HG02623 (cell line): ENCODE results near the gene ATAD3C.

Source experiments
- ATAC-seq: cut with Tn5 transposase; IDR thresholded peaks from one replicate; pipeline ENCODE4 v1.9.1; 2021; ENCODE audit warnings: moderate library complexity; ENCODE audit not compliant: unreplicated experiment

ATAD3C gene

DNA sequence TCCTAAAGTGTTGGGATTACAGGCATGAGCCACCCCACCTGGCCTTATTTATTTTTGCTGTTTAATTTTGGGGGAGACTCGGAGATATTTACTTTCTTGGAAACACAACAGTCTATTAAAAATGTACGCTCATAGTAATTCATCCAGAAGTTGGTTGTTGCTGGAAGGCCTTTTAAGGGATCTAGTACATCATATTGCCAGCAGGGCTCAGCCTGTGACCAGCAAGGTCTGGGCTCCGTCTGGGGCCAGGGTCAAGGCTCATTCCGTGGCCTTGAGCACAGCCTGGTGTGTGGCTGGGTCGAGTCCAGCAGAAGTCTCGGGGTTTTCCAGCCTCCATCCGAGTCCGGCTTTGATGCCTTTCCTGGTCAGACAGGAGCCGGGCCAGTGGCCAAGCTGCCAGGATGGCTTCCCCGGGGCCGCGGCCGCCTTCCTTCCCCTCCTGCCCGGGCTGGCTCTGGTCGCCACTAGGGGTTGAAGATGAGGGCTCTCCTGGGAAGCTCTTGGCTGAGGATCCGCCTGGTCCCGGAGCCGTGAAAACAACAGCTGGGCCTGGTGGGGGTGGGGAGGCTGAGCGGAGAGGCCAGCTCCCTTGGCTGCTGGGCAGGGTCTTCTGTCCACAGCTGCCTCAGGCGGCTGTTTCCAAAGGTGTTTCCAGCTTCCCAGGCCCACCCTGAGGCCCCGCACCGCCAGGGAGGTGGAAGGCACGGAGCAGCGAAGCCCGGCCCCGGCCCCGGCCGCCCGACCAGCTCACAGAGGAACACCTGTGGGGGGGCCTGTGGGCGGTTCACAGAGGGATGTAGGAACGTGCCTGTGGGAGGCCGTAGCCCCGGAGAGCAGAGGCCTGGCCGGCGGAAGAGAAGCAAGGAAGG is 19.1 kb upstream of the ATAD3C start:
- no peak for ATAC-seq

DNA sequence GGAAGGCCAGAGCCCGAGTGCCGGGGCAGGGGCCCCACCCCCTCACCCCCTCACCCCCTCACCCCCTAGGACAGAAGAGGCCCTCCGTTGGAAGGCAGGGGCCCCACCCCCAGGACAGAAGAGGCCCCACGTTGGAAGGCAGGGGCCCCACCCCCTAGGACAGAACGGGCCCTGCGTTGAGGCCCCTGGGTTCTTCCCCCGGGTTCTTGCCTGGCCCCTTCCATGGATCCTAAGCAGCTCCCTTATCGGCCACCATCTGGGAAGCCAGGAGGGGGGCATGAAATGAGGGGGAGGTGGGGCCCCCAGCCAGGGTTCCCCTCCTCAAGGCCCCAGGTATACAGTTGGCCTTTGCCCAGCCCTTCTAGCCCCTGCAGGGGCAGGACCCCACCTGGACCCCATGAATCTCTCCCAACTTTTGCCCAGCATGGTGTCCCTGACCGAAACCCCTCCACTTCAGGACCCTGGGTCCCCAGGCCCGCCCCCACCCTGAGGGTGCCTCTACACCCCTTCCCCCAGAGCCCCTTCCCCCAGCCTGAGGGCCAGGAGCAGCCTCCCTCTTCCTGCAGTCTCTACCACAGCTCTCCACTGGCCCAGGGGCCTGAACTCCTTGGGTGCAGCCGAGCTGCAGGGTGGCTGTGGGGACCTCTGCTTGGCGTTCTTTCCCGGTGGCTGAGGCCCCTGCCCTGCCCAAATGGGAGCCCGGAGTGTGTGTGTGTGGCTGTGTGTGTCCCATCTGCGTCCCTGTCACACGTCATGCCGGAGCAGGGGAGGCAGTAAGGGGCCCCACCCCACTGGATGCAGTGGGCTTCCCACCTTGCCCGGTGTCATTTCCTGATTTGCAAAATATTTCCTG is 18.3 kb upstream of the ATAD3C start:
- no peak for ATAC-seq

DNA sequence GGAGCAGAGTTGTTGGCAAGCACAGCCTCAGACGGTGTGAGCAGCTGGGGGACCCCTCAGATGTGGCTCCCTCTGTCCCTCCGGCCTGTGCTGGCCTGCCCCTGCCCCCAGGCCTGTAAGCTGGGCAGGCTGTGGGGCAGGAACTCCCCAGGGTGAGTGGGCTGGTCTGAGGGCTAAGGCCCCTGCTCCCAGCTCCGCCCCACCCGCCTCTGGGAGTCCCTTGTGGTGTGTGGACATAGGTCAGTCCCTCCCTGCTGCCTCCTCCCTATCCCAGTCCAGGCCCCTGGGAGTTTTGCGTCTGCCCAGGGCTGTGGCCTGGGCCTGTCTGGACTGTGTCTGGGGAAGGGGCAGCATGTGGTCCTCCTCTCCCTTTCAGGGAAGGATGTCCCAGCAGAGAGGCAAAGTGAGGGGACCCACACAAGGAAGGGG is 17.6 kb upstream of the ATAD3C start:
- no peak for ATAC-seq

DNA sequence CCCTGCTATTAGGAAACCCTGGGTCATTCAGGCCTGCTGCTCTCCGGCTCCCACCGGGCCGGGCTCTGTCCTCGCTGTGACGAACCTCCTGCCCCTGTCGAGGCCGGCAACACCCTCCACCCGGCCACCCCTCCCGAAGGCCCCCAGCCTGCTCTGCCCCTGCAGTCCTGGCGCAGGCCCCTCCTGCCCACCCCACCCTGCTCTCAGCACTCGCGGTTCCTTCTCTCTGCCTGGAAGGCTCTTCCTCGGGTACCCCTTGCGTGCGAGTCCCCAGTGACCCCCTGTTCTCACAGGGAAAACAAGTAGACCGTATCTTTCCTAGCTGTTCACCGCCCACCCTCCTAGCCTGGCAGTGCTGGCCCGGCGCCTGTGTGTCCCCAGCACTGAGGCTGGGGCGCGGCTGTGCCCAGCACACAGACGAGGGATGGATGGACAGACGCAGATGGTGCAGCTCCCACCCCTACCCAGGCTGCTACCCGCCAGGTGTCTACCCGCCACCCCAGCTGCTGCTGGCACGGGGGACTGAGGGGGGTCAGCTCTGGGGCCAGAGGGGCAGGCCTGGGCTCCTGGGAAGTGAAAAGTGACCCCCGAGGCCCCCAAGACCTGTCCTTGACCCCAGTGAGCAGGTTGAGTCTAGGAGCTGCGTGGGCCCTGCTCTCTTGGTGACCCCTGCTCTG is 17.1 kb upstream of the ATAD3C start:
- no peak for ATAC-seq

DNA sequence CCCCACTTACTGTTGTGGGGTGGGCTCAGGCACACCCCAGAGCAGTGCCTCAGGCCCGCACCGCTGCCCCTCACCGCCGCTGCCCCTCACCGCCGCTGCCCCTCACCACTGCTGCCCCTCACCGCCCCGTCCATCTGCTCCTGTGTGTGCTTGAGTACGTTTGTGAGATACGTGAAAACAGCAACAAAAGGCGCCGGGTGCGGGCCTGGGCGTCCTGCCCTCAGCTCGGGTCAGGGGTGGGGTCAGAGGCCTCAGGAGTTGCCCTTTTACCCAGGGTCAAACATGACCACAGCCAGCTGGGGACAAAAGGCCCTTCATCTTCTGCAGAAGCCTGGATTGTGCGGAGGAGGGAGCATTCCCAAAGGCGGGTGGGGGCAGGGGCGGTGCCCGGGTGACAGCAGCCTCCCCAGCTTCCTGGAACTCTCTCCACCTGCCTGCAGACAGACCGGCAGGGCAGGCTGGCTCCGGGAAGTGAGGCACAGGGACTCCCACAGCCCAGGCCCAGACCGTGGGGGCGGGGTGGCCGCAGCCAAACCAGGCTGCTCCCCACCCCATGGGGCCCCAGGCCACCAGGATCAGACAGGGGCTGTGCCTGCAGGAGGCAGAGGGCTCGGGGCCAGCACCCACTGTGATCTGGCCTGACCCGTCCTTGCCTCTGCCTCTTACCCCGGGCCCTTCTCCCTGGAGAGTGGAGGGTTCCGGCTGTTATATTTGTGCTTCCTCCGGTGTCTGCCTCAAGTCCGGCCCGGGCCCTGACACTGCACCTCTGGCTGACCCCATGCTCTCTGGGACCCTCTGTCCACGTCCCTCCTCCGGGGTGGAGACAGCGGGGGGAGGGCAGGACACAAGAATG is 16.3 kb upstream of the ATAD3C start:
- ATAC-seq, result no peak

DNA sequence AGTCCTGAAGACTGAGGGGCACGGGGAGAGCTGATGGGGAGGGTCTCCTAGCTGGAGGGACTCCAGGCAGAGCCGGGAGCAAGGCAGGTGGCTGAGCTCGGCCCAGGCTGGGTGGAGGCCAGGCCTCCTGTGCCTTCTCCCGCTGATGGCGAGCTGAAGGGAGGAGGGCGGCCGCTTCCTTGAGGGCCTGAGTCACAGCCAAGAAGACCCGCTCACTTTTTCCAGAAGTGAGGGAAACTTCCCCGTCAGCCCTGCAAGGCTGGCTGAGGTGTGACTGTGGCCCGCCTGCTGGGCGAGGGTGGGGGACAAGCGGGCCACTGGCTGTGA is 15.7 kb upstream of the ATAD3C start:
- ATAC-seq, result no peak

DNA sequence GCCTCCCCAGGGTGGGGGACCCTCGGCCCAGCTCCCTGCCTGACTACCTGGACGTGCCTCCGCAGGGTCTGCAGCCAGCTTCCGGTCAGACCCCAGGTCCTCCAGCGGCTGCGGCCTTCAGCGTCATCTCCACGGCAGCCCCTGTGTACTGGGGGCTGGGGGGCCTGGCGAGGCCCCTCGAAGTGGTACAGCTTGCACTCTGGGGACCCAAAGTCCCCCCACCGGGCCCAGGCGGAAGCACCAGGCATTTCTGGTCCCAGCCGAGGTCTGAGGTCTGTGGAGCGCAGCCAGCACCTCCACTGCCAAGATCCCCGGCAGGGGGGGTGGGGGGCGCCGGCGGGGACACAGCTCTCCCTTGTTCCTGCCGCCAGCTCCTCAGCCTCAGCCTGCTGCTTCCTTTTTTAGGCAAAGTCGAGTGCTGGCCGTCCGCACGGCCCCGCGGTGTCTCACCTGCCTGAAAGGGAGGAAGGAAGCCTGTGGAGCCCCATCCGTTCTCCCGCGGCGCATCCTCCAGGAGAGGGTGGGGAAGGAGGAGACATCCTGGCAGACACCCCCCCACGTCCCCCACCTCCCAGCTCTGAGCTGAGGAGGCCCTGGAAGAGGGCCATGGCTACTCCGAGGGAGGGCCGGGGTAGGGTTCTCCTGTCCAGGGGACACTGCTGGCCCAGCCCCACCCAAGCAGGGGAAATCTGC is 15.2 kb upstream of the ATAD3C start:
- no peak for ATAC-seq

DNA sequence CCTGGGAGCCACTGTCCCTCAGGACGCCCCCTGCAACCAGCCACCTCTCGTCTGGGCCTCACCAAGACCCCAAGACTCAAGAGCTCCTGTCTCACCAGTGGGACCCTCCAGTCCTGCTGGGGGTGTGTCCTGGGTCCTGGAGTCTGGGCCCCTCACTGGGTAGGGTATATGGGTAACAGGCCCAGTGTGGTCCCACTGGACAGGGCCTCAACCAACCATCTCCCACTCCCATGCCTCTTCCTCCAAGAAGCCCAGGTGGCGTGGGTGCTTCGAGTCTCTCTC is 14.7 kb upstream of the ATAD3C start:
- ATAC-seq, result no peak

DNA sequence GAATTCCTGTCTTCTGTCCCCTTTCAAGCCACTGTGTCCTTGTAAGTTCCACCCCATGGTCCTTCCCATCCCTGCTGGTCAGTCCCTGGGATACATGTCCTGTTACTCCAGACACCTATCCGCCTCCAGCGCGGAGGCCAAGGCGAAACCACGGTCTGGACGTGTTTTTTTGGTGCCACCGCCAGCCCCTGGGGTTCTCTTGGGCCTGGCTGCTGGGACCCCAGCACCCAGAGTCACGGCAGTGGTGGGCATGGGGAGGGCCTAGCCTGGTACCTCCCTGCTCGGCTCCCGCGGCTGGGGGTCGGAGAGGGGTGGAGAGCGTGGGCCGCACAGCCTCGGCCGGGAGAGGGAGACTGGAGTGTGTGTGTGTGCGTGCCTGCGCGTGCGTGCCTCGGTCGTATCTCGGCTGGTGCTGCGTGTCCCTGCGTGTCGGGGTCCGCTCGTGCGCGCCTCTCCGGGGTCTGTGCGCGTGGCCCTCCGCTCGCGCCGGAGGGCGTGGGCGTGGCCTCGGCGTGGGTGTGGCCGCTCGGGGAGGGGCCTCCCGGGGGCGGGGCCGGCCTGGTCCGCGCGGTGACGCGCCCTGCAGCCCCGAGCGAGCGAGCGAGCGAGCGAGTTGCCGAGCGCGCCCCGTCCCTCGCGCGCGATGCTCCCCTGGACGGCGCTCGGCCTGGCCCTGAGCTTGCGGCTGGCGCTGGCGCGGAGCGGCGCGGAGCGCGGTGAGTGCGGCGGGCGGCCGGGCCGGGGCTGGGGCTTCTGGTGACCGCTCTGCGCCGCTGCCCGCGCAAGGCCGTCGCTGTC is 14.2 kb upstream of the ATAD3C start, which contains the start of gene VWA1:
TSS of gene VWA1 (plus strand) at position 585 of the 798 bp plus-strand sequence. CDS start at position 644, 59 bp downstream.
- no peak for ATAC-seq

DNA sequence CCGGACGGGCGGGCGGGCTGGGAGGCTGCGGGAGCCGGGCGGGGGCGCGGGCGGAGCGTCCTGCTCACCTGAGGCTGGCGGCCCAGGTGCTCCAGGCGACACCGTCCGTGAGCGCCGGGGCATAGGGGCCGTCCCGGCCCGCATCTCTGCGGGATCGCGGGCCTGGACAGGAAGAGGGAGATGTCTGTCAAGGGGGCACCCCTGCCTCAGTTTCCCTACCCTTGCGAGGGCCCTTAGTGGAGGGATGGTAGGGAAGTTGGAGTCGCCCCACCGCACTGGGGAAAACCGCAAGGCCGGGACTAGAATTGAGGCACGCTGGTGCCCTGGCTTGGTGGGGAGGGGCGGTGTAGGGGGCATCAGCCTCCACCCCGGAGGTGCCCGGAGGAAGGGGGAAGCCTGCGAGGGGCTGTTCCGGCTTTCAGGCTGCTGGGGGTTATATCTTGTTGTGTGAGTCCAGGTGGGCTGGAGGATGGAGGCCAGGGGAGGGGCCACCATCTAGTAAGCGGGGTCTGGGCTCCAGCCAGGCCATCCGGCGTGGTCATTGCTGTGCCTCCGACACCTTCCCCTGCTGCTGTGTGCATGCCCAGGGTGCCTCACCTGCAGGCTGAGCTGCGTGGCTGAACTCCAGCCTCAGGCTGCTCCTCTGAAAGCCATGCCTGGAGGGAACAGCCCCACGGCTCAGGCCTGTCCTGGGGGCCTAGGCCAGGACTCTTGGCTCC is 13.4 kb upstream of the ATAD3C start:
- no peak for ATAC-seq

DNA sequence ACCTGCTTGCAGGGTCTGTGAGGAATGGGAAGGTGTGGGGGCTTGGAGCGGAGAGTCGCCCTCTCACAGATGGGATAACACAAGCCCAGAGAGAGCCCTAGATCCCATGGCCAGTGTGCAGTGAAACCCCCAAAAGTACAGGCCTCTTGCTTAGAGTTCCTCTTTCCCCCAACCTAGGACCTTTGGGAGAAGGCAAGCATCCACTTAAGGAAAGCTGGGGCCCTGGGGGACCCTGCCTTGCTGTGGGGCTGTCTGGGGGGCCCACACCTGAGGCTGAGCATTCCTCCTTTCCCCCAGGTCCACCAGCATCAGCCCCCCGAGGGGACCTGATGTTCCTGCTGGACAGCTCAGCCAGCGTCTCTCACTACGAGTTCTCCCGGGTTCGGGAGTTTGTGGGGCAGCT is 12.9 kb upstream of the ATAD3C start:
- no peak for ATAC-seq

DNA sequence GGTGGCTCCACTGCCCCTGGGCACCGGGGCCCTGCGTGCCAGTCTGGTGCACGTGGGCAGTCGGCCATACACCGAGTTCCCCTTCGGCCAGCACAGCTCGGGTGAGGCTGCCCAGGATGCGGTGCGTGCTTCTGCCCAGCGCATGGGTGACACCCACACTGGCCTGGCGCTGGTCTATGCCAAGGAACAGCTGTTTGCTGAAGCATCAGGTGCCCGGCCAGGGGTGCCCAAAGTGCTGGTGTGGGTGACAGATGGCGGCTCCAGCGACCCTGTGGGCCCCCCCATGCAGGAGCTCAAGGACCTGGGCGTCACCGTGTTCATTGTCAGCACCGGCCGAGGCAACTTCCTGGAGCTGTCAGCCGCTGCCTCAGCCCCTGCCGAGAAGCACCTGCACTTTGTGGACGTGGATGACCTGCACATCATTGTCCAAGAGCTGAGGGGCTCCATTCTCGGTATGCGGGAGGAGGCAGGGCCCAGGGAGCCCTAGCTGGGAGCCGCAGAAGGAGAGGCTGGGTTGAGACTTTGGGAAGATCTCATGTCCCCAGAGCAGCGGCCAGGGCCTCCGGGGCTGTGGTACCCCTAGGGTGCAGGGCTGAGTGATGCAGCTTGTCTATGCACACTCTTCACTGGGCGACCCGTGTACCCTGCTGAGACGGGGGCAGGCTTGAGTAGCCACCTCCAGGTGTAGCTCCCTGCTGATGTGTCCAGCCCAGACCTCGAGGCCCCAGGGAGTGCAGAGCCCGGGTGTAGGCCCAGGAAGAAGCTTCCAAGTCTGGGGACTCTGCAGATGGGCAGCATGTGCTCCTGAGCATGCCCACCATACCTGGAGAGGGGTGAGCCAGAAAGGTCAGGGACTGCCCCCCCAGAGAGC is 12.2 kb upstream of the ATAD3C start:
- ATAC-seq, result no peak

DNA sequence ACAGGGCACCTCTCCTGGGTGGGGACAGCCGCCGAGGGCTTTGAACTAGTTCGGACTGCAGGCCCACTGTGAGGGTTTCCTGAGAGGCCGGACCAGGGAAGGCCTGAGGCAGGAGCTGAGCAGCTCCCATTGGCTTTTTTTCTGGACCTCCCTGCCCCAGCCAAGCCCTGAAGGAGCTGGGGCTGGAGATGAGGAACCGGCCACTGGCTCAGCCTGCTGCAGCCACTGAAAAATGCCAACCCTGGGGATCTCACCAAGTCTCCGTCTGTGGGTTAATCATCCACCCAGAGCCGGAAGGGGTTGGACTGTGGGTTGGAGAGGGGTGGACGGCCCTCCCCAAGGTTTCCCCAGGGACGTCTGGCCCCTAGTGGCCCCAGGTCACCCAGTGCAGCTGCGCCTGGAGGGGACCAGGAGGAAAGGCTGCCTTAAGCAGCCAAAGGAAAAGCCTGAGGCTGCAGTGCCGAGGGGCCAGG is 11.5 kb upstream of the ATAD3C start:
- ATAC-seq, result no peak

DNA sequence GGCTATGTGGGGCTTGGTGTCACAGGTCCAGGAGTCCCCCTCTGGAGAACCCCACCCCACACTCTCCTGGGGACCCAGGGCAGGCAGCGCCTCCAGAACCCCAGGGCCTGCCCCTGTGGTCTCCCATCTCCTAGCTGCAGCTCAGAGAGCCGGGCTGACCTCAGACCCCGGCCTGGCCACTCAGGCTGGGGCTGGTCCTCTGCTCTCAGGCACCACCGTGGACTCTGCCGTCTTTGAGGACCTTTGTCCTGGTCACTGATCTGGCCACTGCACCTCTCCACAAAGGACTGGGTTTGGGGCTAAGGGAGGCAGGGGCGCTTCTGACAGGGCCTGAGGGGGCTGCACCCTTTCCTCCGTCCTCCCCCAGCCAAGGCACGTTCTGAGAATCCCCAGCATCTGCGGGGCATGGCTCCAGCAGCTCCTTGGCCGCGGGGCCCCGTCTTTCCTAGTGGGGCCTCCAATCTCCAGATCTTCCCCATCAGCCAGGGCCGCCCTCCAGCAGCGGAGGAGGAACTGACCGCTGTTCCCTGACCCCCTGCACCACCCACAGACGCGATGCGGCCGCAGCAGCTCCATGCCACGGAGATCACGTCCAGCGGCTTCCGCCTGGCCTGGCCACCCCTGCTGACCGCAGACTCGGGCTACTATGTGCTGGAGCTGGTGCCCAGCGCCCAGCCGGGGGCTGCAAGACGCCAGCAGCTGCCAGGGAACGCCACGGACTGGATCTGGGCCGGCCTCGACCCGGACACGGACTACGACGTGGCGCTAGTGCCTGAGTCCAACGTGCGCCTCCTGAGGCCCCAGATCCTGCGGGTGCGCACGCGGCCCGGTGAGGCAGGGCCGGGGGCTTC is 10.7 kb upstream of the ATAD3C start:
- no peak for ATAC-seq

DNA sequence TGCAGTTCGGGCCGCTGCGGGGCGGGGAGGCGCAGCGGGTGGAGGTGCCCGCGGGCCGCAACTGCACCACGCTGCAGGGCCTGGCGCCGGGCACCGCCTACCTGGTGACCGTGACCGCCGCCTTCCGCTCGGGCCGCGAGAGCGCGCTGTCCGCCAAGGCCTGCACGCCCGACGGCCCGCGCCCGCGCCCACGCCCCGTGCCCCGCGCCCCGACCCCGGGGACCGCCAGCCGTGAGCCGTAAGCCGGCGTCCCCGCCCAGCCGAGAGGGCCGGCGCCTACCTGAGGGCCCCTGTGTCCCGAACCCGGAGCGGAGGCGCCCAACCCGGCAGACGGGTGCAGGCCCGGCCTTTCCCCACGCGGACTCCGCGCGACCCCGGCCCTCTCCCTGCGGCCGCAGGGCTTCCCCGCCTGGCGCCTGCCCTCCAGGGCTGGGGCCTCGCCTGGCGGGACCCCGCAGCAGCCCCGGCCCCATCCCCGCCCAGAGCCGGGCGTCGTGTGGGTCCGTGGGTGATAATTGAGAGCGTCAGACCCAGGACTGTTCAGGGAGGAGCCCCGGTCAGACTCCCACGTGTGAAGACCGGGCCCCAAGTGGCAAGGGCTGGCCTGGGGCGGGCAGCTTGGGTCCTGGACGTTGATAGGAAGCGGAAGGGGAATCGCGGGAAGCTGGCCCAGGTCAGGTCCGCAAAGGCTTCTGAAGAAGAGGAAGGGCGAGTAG is 9.8 kb upstream of the ATAD3C start:
- ATAC-seq, result no peak
